ENCODE results near the gene CREB3. TPM values are rescaled to one million over a fixed set of nuclear protein-coding genes. Genes with fewer than 3 reads are reported as not detected.

The CREB3 gene
- total RNA-seq, 1 experiment from 2014 or later, result 29.1 TPM

- no peak overlapping the region for H3K4me3 ChIP-seq (ENCODE audit: low read depth, low read length, poor library complexity, severe bottlenecking)
- ChIA-PET CTCF (no interaction called here), POLR2A (ENCODE audit: low non-redundant PET) (no interaction called here)
- H3K9me3 ChIP-seq (ENCODE audit: low read depth, low read length, poor library complexity, severe bottlenecking), result no peaks in the 10 kb centered on the region
- peaks cover 81% of the 10 kb centered on the region for H3K36me3 ChIP-seq (ENCODE audit: insufficient read depth, low read length, poor library complexity, severe bottlenecking)
- no peaks in the 10 kb centered on the region for H3K27me3 ChIP-seq (replicated peaks; ENCODE audit: insufficient read depth, low read depth, low read length, poor library complexity)
- intact Hi-C loops (cut with micrococcal nuclease; ENCODE audit: unreplicated experiment), result no loop called here
- H3K4me1 ChIP-seq (ENCODE audit: insufficient read depth, low read length, poor library complexity, severe bottlenecking), result no peaks in the 10 kb centered on the region
- no peak for DNase-seq (ENCODE audit: low spot score)
- TF ChIP-seq CTCF (conservative IDR thresholded peaks at IDR 0.05; ENCODE audit: low read depth, low read length), result no peak
- no peak for TF ChIP-seq EZH2 (IDR thresholded peaks at IDR 0.05; ENCODE audit: borderline replicate concordance, low read depth, low read length, poor library complexity, severe bottlenecking)
- no TSS peak for BruUV-seq (replicated peaks)
- H3K27ac ChIP-seq (ENCODE audit: low read depth, low read length, poor library complexity, severe bottlenecking), result no peak overlapping the region
These were observed 32.4 kb upstream of the CREB3 start for GRCh38 chr9:35700031-35700430.

- Histone ChIP-seq H3K4me1 (ENCODE audit: insufficient read depth, low read length, poor library complexity, severe bottlenecking) (no peaks in the 10 kb centered on the region), H3K4me3 (ENCODE audit: low read depth, low read length, poor library complexity, severe bottlenecking) (no peak overlapping the region), H3K27me3 (replicated peaks; ENCODE audit: insufficient read depth, low read depth, low read length, poor library complexity) (no peaks in the 10 kb centered on the region), H3K27ac (ENCODE audit: low read depth, low read length, poor library complexity, severe bottlenecking) (no peak overlapping the region), H3K9me3 (ENCODE audit: low read depth, low read length, poor library complexity, severe bottlenecking) (no peaks in the 10 kb centered on the region), H3K36me3 (ENCODE audit: insufficient read depth, low read length, poor library complexity, severe bottlenecking) (peaks cover 87% of the 10 kb centered on the region)
- ChIA-PET POLR2A (ENCODE audit: low non-redundant PET) (no interaction called here), CTCF (no interaction called here)
- BruUV-seq (replicated peaks), result no TSS peak
- no peak for DNase-seq (ENCODE audit: low spot score)
- TF ChIP-seq EZH2 (IDR thresholded peaks at IDR 0.05; ENCODE audit: borderline replicate concordance, low read depth, low read length, poor library complexity, severe bottlenecking) (no peak), CTCF (conservative IDR thresholded peaks at IDR 0.05; ENCODE audit: low read depth, low read length) (no peak)
- intact Hi-C loops (cut with micrococcal nuclease; ENCODE audit: unreplicated experiment), result no loop called here
These were observed 31.5 kb upstream of the CREB3 start for GRCh38 chr9:35700942-35701341.

GRCh38 chr9:35702696-35703095 is 29.8 kb upstream of the CREB3 start:
- POLR2A ChIA-PET (ENCODE audit: low non-redundant PET), result no interaction called here
- H3K4me1 ChIP-seq (ENCODE audit: insufficient read depth, low read length, poor library complexity, severe bottlenecking), result no peaks in the 10 kb centered on the region
- H3K27ac ChIP-seq (ENCODE audit: low read depth, low read length, poor library complexity, severe bottlenecking), result no peak overlapping the region
- no peaks in the 10 kb centered on the region for H3K9me3 ChIP-seq (ENCODE audit: low read depth, low read length, poor library complexity, severe bottlenecking)
- peaks cover 96% of the 10 kb centered on the region for H3K36me3 ChIP-seq (ENCODE audit: insufficient read depth, low read length, poor library complexity, severe bottlenecking)
- no peak for DNase-seq (ENCODE audit: low spot score)
- intact Hi-C loops (cut with micrococcal nuclease; ENCODE audit: unreplicated experiment), result no loop called here
- H3K27me3 ChIP-seq (replicated peaks; ENCODE audit: insufficient read depth, low read depth, low read length, poor library complexity), result no peaks in the 10 kb centered on the region
- CTCF ChIA-PET, result no interaction called here
- BruUV-seq (replicated peaks), result no TSS peak
- no peak for TF ChIP-seq CTCF (conservative IDR thresholded peaks at IDR 0.05; ENCODE audit: low read depth, low read length)
- TF ChIP-seq EZH2 (IDR thresholded peaks at IDR 0.05; ENCODE audit: borderline replicate concordance, low read depth, low read length, poor library complexity, severe bottlenecking), result no peak
- no peak overlapping the region for H3K4me3 ChIP-seq (ENCODE audit: low read depth, low read length, poor library complexity, severe bottlenecking)
